Measurements from ENCODE around the gene THSD7A. TPM values are rescaled to one million over a fixed set of nuclear protein-coding genes. Genes with fewer than 3 reads are reported as not detected.

Gene THSD7A
- polyA plus RNA-seq, 1 experiment: 0.06 TPM

DNA sequence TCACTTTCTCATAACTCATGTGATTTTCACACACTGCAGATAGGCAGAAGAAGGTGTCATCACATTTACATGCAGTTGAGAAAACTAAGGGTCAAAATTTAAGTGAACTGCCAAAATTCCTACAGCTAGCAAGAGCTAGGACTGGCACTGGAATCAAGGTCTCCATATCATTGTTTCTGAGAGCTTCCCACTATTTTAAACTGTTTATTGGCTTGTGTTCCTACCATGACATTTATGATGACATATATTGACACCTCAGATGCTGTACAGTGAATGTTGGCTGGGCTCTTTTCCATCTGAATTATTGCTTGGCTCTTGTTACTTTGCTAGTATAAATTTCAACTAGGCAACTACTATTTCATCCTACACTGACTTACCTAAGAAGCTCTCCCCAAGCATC is 2.0 kb downstream of the THSD7A start:
- TF ChIP-seq CTCF (IDR thresholded peaks at IDR 0.05; ENCODE audit: low read depth, low read length): no peak
- Histone ChIP-seq H3K27me3 (ENCODE audit: control insufficient read depth, insufficient read depth, low read length) (no peaks in the 10 kb centered on the region), H3K27ac (ENCODE audit: low read depth, low read length) (no peak overlapping the region), H3K9me3 (ENCODE audit: control insufficient read depth, insufficient read depth, low read length) (no peaks in the 10 kb centered on the region), H3K4me3 (ENCODE audit: low read depth, low read length) (no peak overlapping the region)
- no peak for DNase-seq (ENCODE audit: low read depth, low spot score)
- ChIA-PET CTCF (interaction anchor here (0.7 to 1.9 kb wide), 3 partner anchors 99 to 660 kb away, joined by 4 to 5 read pairs (median 4); no protein-coding TSS in a partner anchor), POLR2A (no interaction called here)

DNA sequence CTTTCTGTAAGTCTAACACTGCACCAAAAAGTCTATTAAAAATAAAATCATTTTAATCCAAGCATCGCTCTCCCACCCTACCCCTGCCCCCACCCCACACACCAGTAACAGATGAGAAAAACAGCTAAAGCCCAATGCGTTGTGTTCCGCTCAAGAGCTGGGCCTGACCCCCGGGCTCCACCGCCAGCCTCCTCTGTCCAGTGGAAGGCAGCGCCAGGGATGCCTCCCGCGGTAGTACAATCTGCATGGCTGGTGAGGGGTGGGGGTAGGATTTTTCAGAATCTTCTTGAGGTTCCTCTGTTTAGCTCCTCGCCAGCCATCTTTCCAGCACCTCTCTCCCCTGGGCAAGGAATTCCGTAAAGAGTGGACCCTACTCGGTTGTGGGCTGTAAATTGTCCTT is 12.1 kb downstream of the THSD7A start:
- ChIA-PET CTCF (no interaction called here), POLR2A (no interaction called here)
- no peaks in the 10 kb centered on the region for H3K27me3 ChIP-seq (ENCODE audit: control insufficient read depth, insufficient read depth, low read length)
- H3K4me3 ChIP-seq (ENCODE audit: low read depth, low read length): no peak overlapping the region
- H3K27ac ChIP-seq (ENCODE audit: low read depth, low read length): no peak overlapping the region
- DNase-seq (ENCODE audit: low read depth, low spot score): no peak
- no peaks in the 10 kb centered on the region for H3K9me3 ChIP-seq (ENCODE audit: control insufficient read depth, insufficient read depth, low read length)
- TF ChIP-seq CTCF (IDR thresholded peaks at IDR 0.05; ENCODE audit: low read depth, low read length): no peak

DNA sequence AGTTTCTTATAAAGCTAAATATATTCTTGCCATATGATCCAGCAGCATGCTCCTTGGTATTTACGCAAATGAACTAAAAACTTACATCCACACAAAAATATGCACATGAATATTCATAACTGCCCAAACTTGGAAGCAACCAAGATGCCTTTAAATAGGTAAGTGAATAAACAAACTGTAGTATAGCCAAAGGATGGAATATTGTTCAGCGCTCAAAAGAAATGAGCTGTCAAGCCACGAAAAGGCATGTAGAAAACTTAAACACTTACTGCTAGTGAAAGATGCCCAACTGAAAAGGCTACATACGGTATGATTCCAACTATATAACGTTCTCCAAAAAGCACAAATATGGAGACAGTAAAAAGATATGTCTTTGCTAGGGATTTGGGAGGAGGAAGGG is 12.7 kb downstream of the THSD7A start:
- Histone ChIP-seq H3K9me3 (ENCODE audit: control insufficient read depth, insufficient read depth, low read length) (no peaks in the 10 kb centered on the region), H3K27me3 (ENCODE audit: control insufficient read depth, insufficient read depth, low read length) (no peaks in the 10 kb centered on the region), H3K27ac (ENCODE audit: low read depth, low read length) (no peak overlapping the region), H3K4me3 (ENCODE audit: low read depth, low read length) (no peak overlapping the region)
- ChIA-PET POLR2A (no interaction called here), CTCF (no interaction called here)
- TF ChIP-seq CTCF (IDR thresholded peaks at IDR 0.05; ENCODE audit: low read depth, low read length): no peak
- no peak for DNase-seq (ENCODE audit: low read depth, low spot score)

DNA sequence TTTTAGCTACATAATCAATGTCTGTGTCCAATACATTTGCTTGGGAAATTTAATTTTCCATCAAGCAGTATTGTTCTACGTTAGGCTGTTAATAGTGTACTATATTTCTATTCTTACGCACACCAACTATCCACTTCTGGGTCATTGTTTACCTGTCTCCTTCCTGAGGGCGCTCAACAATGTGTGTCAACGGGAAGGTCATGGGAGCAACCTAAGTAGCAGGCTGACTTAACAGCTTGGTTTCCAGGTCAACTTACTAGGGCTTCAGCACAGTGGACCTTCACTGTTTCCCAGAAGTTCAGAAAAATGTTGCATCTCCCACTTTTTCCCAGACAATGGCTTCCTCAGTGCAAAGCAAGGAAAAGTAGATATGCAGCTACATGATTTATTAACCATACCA is 13.7 kb downstream of the THSD7A start:
- CTCF ChIA-PET: no interaction called here
- POLR2A ChIA-PET: no interaction called here
- Histone ChIP-seq H3K4me3 (ENCODE audit: low read depth, low read length) (no peak overlapping the region), H3K27ac (ENCODE audit: low read depth, low read length) (no peak overlapping the region), H3K27me3 (ENCODE audit: control insufficient read depth, insufficient read depth, low read length) (no peaks in the 10 kb centered on the region), H3K9me3 (ENCODE audit: control insufficient read depth, insufficient read depth, low read length) (no peaks in the 10 kb centered on the region)
- no peak for TF ChIP-seq CTCF (IDR thresholded peaks at IDR 0.05; ENCODE audit: low read depth, low read length)
- DNase-seq (ENCODE audit: low read depth, low spot score): no peak

DNA sequence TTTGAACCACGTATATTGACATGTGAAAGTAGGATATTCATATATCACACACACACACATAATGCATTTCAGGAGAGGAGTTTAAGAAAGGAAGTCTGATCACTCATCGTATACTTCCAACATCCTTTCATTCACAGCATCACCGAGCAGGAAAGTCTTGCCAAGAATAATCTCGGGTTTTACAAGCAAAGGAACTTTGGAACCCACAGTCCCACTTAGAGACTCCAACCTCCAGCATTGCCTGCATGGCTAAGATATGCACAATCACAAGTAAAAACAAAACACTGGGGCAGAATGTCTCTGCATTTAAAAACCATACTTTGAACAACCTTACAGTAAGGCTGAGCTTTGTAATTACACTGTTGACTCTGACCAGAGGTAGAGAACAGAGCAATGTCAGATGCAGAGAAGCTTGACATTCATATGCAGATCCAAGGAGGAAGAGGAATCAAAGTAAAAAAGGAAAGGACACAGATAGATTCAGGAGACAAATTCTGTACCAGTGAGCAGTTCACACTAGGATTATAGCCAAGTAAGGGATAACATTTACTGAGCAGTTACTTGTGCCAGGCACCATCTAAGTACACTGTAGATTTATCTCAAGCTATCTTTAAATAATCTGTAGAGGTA is 14.8 kb downstream of the THSD7A start:
- H3K4me3 ChIP-seq (ENCODE audit: low read depth, low read length): no peak overlapping the region
- TF ChIP-seq CTCF (IDR thresholded peaks at IDR 0.05; ENCODE audit: low read depth, low read length): no peak
- no peaks in the 10 kb centered on the region for H3K9me3 ChIP-seq (ENCODE audit: control insufficient read depth, insufficient read depth, low read length)
- no peaks in the 10 kb centered on the region for H3K27me3 ChIP-seq (ENCODE audit: control insufficient read depth, insufficient read depth, low read length)
- CTCF ChIA-PET: no interaction called here
- no peak for DNase-seq (ENCODE audit: low read depth, low spot score)
- no peak overlapping the region for H3K27ac ChIP-seq (ENCODE audit: low read depth, low read length)
- POLR2A ChIA-PET: no interaction called here
